GM10248 (cell line): ENCODE data around the gene PDK1.

Experiments
- CTCF ChIA-PET: fragments of 300-600 bp; sonication (Branson Sonifier 250); formaldehyde crosslinking; extraction: SDS; loops from one replicate; lab custom pipeline; 2021; ENCODE audit warnings: antibody characterized with exemption; lab: Yijun Ruan, JAX
- POLR2A ChIA-PET: fragments of 350-650 bp; sonication (Branson Sonifier 250); formaldehyde crosslinking; extraction: SDS; loops from one replicate; lab custom pipeline; 2020; ENCODE audit warnings: antibody characterized with exemption; lab: Yijun Ruan, JAX
- DNase-seq: peaks from one replicate; pipeline ENCODE4 v3.0.0; 2012; ENCODE audit errors: extremely low spot score
- TF ChIP-seq, protein P1 (sequence below): IDR thresholded peaks from 2 replicates; pipeline ENCODE4 v1.5.1; 2012; ENCODE audit warnings: mild to moderate bottlenecking, low read depth; ENCODE audit errors: extremely low read depth, missing control alignments, control extremely low read depth

PDK1 gene

DNA sequence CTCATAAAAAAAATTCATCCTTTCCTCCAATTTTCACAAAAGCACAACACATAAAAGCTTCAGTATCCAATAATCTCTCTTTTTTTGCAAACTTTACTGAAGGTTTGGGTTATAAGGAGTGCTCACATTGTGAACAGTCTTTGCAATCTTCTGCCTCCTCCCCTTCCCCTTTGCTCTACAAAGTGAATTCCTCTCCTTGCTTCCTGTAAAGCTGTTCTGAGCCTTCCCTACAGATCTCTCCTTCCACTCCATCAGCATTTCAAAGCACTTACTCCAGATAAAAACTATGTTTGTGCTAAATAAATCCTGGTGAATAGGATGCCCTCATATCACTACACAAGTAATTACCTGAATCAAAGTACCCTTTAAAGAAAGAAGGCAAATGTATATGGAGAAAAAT lies 4.6 kb upstream of the PDK1 start:
- DNase-seq = no peak
- ChIA-PET CTCF (no interaction called here), POLR2A (no interaction called here)
- TF ChIP-seq, protein P1, sequence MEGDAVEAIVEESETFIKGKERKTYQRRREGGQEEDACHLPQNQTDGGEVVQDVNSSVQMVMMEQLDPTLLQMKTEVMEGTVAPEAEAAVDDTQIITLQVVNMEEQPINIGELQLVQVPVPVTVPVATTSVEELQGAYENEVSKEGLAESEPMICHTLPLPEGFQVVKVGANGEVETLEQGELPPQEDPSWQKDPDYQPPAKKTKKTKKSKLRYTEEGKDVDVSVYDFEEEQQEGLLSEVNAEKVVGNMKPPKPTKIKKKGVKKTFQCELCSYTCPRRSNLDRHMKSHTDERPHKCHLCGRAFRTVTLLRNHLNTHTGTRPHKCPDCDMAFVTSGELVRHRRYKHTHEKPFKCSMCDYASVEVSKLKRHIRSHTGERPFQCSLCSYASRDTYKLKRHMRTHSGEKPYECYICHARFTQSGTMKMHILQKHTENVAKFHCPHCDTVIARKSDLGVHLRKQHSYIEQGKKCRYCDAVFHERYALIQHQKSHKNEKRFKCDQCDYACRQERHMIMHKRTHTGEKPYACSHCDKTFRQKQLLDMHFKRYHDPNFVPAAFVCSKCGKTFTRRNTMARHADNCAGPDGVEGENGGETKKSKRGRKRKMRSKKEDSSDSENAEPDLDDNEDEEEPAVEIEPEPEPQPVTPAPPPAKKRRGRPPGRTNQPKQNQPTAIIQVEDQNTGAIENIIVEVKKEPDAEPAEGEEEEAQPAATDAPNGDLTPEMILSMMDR = no peak

GRCh38 chr2:172552547-172553291 lies 3.2 kb upstream of the PDK1 start:
- POLR2A ChIA-PET = no interaction called here

DNA sequence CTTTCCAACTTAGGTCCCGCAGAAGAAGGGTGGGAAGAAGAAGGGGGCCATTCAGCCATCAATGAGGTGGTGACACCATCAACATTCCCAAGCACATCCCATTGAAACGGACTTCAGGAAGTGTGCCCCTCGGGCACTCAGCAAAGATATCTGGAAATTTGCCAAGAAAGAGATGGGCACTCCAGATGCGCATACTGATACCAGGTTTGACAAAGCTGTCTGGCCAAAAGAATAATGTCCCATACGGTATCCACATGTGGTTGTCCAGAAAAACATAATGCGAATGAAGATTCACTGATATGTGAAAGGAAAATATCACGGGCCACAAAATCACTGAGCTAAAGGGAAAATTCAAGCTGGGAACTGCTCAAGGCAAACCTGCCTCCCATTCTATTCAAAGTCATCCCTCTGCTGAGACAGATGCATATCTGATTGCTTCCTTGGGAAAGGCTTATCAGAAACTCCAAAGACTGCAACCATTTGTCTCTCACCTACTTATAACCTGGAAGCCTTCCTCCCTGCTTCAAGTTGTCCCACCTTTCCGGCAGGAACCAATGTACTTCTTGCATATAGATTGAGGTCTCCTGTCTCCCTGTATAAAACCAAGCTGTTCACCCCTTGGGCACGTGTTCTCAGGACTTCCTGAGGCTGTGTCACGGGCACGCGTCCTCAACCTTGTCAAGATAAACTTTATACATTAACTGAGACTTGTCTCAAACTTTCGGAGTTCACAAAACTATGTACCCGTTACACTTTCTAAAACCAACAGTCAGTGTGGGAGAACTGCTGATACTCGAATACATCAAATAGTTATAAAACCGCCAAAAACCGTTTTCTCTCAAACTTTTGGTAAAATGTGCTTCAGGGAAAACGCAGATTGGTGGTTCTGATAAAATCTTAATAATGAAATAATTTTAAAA lies 1.3 kb upstream of the PDK1 start:
- CTCF ChIA-PET = interaction anchor here (1.1 to 1.9 kb wide), 4 partner anchors 10 to 49 kb away, joined by 3 to 6 read pairs (median 3); no protein-coding TSS in a partner anchor
- TF ChIP-seq, protein P1 = no peak
- POLR2A ChIA-PET = no interaction called here
- no peak for DNase-seq

More at GRCh38 chr2:172552547-172553291, 3.2 kb upstream of the PDK1 start:
- CTCF ChIA-PET = interaction anchor here (1.2 kb wide), 1 partner anchor 9 kb away, joined by 4 read pairs; no protein-coding TSS in a partner anchor
- no peak for DNase-seq
- TF ChIP-seq, protein P1 = no peak

DNA sequence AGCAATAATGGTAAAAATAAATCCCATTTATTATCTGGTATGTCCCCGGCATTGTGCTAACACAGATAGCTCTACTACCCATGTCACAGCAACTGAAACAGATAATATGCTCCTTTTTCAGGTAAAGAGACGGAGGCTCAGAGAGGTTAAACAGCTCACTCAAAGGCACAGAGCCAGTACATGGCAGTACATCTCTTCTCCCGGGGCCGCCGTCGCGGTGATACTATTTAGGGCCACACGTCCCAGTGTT lies 693 bp upstream of the PDK1 start:
- CTCF ChIA-PET = interaction anchor here (1.1 to 1.7 kb wide), 2 partner anchors 16 to 33 kb away, joined by 3 read pairs; no protein-coding TSS in a partner anchor
- POLR2A ChIA-PET = no interaction called here
- TF ChIP-seq, protein P1 = no peak
- DNase-seq = no peak

DNA sequence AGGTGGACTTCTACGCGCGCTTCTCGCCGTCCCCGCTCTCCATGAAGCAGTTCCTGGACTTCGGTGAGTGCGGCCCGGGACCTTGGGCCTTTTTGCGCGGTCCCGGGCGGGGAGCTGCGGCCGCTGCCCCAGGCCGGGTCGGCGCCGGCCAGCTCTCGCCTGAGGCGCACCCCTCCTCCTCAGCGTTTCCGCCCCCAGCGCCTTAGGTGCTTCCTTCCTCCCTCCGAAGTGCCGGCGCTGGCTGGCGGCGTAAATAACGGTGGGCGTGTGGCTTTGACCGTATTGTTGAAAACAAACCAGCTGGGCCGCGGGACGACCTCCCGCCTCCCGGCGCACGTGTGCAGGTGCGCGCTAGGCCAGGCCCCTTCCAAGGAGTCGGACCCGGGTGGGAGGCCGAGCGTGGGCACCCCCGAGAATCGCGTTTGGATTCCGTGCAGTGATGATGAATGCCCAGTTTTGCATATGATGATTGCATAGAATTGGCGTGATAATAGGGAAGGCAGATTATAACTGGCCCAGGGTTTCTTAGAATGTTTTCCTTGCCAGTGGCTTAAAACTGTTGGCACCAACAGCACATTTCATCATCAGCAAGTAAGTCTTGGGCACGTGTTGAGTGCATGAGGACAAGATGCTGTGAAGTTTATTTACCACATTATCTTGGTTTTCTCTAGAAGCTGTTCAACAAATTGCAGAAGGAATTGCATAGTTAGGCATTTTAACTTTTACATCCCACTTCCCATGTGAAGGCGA lies 569 bp downstream of the PDK1 start:
- peak; percentile 84 for DNase-seq
- ChIA-PET CTCF (interaction anchor here (1.0 kb wide), 2 partner anchors 25 to 117 kb away, joined by 3 to 4 read pairs; no protein-coding TSS in a partner anchor), POLR2A (interaction anchor here (0.6 kb wide), 1 partner anchor 866 kb away, joined by 8 read pairs; no protein-coding TSS in a partner anchor)
- TF ChIP-seq, protein P1 = no peak

DNA sequence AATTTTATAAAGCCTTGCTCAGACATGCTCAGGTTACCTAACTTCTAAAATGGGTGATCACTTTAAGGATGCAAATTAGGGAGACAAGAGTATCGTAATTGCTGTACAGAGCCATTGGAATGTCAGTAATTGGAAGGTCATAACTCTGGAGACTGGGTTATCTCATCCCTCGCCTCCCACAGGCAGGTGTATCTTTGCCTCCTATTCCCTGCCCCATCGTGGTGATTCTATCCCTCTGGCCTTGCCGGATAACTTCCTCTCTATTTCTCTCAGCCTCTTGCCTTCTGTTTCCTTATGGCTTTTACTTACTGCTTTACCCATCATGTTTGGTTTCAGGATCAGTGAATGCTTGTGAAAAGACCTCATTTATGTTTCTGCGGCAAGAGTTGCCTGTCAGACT lies 2.5 kb downstream of the PDK1 start:
- TF ChIP-seq, protein P1 = no peak
- ChIA-PET POLR2A (no interaction called here), CTCF (interaction anchor here (1.1 to 1.2 kb wide), 2 partner anchors 30 to 36 kb away, joined by 3 read pairs; no protein-coding TSS in a partner anchor)
- DNase-seq = no peak
